SK-N-MC (cell line): Measurements from ENCODE around the gene DTX3.
"Not testable (repeated sequence)": the region's sequence is repeated elsewhere in the genome, so short reads cannot be mapped to it uniquely, and the experiment has no call there.

ENCODE experiments used
- DNase-seq: peaks from one replicate; pipeline ENCODE4 v3.0.0-alpha.2; 2011; ENCODE audit warnings: low read depth, low spot score
- H3K27ac ChIP-seq: fragments of 200-600 bp; sonication (generic); 2 replicates; pipeline ENCODE4 v1.5.1; 2016; ENCODE audit warnings: mixed run types
- H3K36me3 ChIP-seq: fragments of 200-600 bp; sonication (generic); 2 replicates; pipeline ENCODE4 v1.6.1; 2017; ENCODE audit warnings: antibody characterized with exemption, low read length, mixed read lengths; ENCODE audit not compliant: insufficient read depth
- H3K4me3 ChIP-seq: fragments of 200-600 bp; sonication (generic); 2 replicates; pipeline ENCODE4 v1.5.1; 2016
- H3K9ac ChIP-seq: fragments of 200-600 bp; sonication (generic); 2 replicates; pipeline ENCODE4 v1.8.0; 2017; ENCODE audit warnings: mixed run types, mixed read lengths; ENCODE audit not compliant: insufficient read length
- H3K9me3 ChIP-seq: fragments of 200-600 bp; sonication (generic); 2 replicates; pipeline ENCODE4 v1.6.1; 2017; ENCODE audit warnings: low read depth, mild to moderate bottlenecking, antibody characterized with exemption, low read length, moderate library complexity, mixed read lengths
- EZH2 ChIP-seq: fragments of 200-600 bp; sonication (generic); IDR thresholded peaks from one replicate; pipeline ENCODE4 v1.6.1; 2017; ENCODE audit warnings: antibody characterized with exemption
- FOXP2 ChIP-seq: optimal IDR thresholded peaks from 2 replicates; pipeline ENCODE3; 2011; ENCODE audit warnings: mild to moderate bottlenecking, moderate library complexity; ENCODE audit not compliant: insufficient read depth; ENCODE audit errors: extremely low read length, control extremely low read depth
- POLR2AphosphoS5 ChIP-seq: IDR thresholded peaks from 2 replicates; pipeline ENCODE4 v1.6.1; 2012; ENCODE audit warnings: mild to moderate bottlenecking, low read depth, low read length, borderline replicate concordance

Gene DTX3

DNA sequence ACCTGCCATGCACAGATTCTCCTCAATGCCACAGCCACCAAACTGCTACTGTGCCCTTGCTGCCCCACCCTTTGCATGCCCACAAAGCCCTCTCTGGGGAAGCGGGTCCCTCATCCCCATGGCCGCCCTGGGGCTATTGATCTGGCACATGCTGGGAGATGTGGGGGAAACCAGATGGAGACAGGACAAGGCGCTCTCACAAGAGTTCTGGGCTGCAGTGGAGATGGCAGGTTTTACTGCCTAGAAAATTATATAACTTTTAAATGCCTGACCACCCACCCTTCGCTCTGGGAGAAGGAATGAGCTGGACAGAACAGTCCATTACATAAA is 24.2 kb upstream of the DTX3 start:
- no peak overlapping the region for H3K27ac ChIP-seq
- TF ChIP-seq EZH2 (no peak), FOXP2 (no peak)
- H3K36me3 ChIP-seq: no peaks in the 10 kb centered on the region
- no peak overlapping the region for H3K9ac ChIP-seq
- no peak for DNase-seq
- no peak overlapping the region for H3K4me3 ChIP-seq
- no peaks in the 10 kb centered on the region for H3K9me3 ChIP-seq

DNA sequence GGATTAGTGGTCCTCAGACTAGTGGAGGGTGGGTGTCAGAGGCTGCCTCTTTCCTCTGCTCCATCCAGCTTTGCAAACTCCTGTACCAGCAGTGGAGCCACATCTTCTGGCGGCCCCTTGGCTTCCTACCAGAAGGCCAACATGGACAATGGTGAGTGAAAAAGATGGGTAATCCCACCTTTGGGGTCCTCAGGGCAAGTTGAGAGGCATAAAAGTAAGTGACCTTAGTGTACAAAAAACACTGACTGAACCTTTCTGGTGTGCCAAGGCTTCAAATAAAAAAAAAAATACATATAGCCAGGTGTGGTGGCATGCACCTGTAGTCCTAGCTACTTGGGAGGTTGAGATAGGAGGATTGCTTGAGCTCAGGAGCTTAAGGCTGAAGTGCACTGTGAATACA is 22.8 kb upstream of the DTX3 start:
- TF ChIP-seq FOXP2 (no peak), EZH2 (no peak), POLR2AphosphoS5 (no peak)
- no peaks in the 10 kb centered on the region for H3K36me3 ChIP-seq
- H3K9me3 ChIP-seq: no peaks in the 10 kb centered on the region
- DNase-seq: no peak
- no peak overlapping the region for H3K9ac ChIP-seq
- no peak overlapping the region for H3K4me3 ChIP-seq
- no peak overlapping the region for H3K27ac ChIP-seq

DNA sequence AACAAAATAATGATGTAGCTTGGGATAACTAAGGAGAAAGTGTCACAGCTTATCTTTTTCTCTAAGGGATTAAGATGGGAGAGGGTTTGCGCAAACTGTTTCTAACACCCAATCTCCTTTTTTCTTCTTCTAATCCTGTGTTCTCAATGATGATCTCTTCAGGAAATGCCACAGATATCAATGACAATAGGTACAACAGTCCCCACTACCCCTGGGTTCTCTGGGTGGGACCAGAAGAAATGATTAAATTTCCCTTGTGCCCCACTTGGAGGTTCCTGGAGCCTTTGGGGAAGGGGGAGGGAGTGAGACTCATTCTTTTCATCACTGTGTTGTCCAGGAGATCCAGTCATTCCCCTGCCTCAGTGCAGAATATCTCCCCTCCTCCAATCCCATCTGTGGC is 22.2 kb upstream of the DTX3 start:
- DNase-seq: no peak
- Histone ChIP-seq H3K9me3 (no peaks in the 10 kb centered on the region), H3K27ac (no peak overlapping the region), H3K9ac (no peak overlapping the region), H3K4me3 (no peak overlapping the region), H3K36me3 (no peaks in the 10 kb centered on the region)
- TF ChIP-seq FOXP2 (no peak), POLR2AphosphoS5 (no peak), EZH2 (no peak)

DNA sequence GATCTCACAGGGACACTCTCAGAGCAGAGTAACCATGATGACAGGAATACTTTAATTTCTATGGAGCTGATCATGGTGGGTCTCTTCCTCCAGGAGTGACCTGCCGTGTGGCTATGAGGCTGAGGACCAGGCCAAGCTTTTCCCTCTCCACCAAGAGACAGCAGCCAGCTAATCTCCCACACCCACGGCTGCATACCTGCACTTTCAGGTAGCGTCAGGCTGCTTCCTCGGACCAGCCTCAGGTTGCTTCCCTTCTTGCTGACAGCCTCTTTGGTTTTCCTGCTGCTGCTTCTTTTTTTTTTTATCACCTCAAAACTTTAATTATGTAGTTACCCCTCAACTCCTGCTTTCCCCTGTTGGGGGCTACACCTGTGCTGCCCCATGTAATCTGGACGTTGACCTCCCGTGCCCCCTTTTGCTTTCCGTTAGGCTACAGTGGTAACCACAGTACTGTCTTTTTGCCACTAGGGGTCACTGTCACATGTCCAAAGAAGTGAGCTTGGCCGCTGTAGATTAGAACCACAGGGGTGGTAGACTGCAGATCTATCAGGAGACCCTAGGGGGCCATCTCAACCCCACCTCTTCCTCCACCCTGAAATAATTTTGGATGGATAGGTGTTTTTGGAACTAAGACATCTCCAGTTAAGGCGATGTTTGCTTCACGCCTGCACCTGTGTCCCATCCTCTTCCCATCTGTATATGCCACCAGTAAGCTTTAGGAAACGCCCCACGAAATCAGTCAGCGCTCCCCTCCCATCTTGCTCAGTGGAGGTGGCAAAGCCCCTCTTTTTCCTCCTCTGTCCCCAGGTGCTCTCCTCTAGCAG is 21.4 kb upstream of the DTX3 start:
- no peak overlapping the region for H3K27ac ChIP-seq
- no peaks in the 10 kb centered on the region for H3K9me3 ChIP-seq
- H3K4me3 ChIP-seq: no peak overlapping the region
- TF ChIP-seq POLR2AphosphoS5: no peak
- no peak for TF ChIP-seq EZH2
- no peak for TF ChIP-seq FOXP2
- DNase-seq: peak; percentile 60
- H3K36me3 ChIP-seq: no peaks in the 10 kb centered on the region
- H3K9ac ChIP-seq: no peak overlapping the region

DNA sequence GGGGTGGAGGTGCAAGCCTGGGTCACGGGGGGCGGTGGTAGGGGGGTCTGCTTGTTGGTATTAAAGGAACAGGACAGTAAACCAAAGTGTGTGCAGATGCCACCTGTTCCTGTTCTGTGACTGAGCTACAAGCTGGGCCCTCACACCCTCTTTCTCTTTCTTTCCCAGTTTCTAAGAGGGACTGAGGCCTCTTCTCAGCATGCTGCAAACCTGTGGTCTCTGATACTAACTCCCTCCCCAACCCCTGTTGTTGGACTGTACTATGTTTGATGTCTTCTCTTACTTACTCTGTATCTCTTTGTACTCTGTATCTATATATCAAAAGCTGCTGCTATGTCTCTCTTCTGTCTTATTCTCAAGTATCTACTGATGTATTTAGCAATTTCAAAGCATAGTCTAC is 20.6 kb upstream of the DTX3 start:
- Histone ChIP-seq H3K4me3 (no peak overlapping the region), H3K36me3 (no peaks in the 10 kb centered on the region), H3K27ac (no peak overlapping the region), H3K9me3 (no peaks in the 10 kb centered on the region), H3K9ac (no peak overlapping the region)
- TF ChIP-seq POLR2AphosphoS5: no peak
- DNase-seq: no peak

DNA sequence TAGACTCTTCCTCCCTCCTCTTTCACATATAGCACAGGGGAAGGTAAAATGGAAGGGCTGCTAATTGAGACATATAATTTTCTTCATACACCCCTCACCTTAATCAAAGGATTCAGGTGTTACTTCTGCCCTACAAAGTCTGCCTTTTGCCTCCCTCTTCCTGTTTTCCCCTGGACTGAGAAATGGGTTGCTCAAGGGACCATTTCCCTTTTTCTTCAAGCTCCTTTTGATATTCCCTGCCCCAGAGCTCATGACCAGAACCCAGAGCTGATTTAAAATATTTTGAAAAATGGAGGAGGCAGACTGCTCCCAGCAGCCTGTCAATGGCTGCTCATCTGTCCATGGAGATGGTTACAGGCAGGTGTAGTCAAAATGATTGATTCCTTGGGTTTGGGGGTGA is 19.9 kb upstream of the DTX3 start:
- Histone ChIP-seq H3K4me3 (no peak overlapping the region), H3K36me3 (no peaks in the 10 kb centered on the region), H3K27ac (no peak overlapping the region), H3K9ac (no peak overlapping the region), H3K9me3 (no peaks in the 10 kb centered on the region)
- no peak for TF ChIP-seq EZH2
- TF ChIP-seq FOXP2: no peak
- no peak for TF ChIP-seq POLR2AphosphoS5
- DNase-seq: no peak

DNA sequence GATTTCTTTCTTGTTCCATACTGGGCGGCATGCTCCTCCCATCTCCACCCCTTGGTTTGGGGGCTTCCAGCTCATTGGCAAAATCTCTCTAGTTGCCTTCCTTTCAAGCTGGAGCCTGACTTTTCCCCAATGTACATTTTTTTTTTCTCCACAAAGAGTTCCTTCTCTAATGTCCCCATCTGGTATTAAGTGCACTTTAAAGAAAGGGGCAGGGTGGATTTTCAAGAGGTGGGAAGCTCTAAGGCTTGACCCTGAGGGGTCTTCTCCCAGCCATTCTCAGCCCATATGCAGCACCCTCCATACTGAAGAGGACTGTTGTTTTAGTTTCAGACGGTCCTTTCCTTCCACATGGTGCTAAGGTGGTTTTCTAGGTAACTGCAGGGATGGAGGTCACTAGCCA is 19.5 kb upstream of the DTX3 start:
- Histone ChIP-seq H3K9me3 (no peaks in the 10 kb centered on the region), H3K36me3 (no peaks in the 10 kb centered on the region), H3K4me3 (no peak overlapping the region), H3K27ac (no peak overlapping the region), H3K9ac (no peak overlapping the region)
- no peak for DNase-seq
- TF ChIP-seq EZH2: no peak
- TF ChIP-seq POLR2AphosphoS5: no peak
- no peak for TF ChIP-seq FOXP2

DNA sequence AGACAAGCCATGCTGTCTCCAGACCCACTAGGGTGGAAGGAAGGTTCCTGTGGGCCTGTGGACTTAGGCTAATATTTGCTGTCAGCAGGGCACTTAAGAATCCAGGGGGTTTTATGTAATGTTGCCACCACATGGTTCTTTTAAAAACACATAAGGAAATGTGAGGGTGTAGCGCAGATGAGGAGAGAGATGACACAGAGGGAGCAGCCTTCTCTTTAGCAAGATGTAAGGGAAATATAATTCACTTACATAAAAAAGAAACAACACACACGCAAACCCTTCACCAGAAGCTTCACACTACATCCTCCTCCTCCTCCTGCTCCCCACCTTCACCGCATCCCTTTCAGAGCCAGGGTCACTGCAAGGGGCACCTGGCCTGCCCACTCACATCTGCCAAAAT is 18.5 kb upstream of the DTX3 start:
- H3K9me3 ChIP-seq: no peaks in the 10 kb centered on the region
- no peak for TF ChIP-seq EZH2
- TF ChIP-seq POLR2AphosphoS5: no peak
- no peak for TF ChIP-seq FOXP2
- H3K27ac ChIP-seq: no peak overlapping the region
- no peak for DNase-seq
- no peak overlapping the region for H3K4me3 ChIP-seq
- H3K9ac ChIP-seq: no peak overlapping the region
- no peaks in the 10 kb centered on the region for H3K36me3 ChIP-seq

DNA sequence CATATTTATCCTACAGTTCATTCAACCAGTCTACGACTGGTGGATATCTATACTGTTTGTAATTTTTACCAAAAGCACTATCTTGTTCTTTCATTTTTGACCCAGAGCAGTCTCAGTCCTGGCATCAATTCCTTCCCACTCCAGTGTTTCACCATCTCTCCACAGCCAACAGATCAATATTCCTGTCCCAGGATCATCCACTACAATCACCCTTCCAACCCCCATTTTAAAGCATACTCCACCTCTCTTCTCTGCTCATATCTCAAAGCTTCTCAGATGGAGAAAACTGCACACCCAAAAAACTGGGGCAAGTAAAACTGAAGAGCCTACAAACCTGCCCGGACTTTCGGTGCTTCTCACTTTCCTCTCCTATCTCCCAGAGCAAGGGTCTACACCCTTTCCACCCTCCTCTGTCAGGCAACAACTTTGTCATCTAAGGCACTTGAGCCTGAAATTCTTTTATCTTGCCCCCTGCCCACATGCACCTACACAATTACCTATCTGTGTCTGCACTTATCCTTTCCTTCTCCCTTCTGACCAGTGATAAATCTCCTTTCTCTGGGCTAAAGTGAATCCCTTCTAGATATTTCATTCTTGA is 17.7 kb upstream of the DTX3 start:
- Histone ChIP-seq H3K4me3 (no peak overlapping the region), H3K9ac (no peak overlapping the region), H3K9me3 (no peaks in the 10 kb centered on the region), H3K36me3 (no peaks in the 10 kb centered on the region), H3K27ac (no peak overlapping the region)
- no peak for DNase-seq
- TF ChIP-seq FOXP2: no peak
- no peak for TF ChIP-seq POLR2AphosphoS5
- no peak for TF ChIP-seq EZH2

DNA sequence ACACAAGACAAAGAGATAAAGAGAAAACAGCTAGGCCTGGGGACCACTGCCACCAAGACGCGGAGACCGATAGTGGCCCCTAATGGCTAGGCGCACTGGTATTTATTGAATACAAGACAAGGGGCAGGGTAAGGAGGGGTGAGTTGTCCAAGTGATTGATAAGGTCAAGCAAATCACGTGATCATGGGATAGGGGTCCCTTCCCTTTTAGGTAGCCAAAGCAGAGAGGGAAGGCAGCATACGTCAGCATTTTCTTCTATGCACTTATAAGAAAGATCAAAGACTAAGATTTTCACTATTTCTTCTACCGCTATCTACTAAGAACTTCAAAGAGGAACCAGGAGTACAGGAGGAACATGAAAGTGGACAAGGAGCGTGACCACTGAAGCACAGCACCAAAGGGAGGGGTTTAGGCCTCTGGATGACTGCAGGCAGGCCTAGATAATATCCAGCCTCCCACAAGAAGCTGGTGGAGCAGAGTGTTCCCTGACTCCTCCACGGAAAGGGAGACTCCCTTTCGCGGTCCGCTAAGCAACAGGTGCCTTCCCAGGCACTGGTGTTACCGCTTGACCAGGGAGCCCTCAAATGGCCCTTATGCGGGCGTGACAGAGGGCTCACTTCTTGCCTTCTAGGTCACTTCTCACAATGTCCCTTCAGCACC is 15.5 kb upstream of the DTX3 start:
- not testable (repeated sequence) for H3K27ac ChIP-seq, H3K4me3 ChIP-seq, H3K36me3 ChIP-seq, DNase-seq, H3K9me3 ChIP-seq, H3K9ac ChIP-seq
